K562 (cell line): ENCODE measurements around the gene GORASP1. TPM values are rescaled to one million over a fixed set of nuclear protein-coding genes. Genes with fewer than 3 reads are reported as not detected.

Experiments used
- ATAC-seq: fragments of 200-7000 bp; cut with Tn5 transposase; 3 replicates; pipeline ENCODE4 v1.9.1; 2020; ENCODE audit warnings: moderate library complexity
- BruUV-seq: library from RNA; stranded (reverse); fragments of 400-500 nt; replicated peaks from 2 replicates; lab custom pipeline; 2021; lab: Mats Ljungman, UMichigan
- CTCF ChIA-PET: fragments of 300-600 bp; formaldehyde crosslinking; extraction: SDS; loops from one replicate; lab custom pipeline; 2021; ENCODE audit warnings: low intra/inter-chr PET ratio; lab: Yijun Ruan, JAX
- POLR2A ChIA-PET: fragments of 300-600, 350-650 bp; sonication (Branson Sonifier 250); formaldehyde crosslinking; extraction: SDS; loops from one replicate; lab custom pipeline; 2021; ENCODE audit warnings: antibody characterized with exemption, inconsistent platforms; lab: Yijun Ruan, JAX
- DNase-seq, 4 experiments: peaks; one replicate each; pipeline versions ENCODE4 v3.0.0 to v3.0.0-alpha.2; 2011 to 2018; ENCODE audit warnings: low spot score in 3 of 4, mixed read lengths in 3 of 4; ENCODE audit errors: extremely low read depth in 1 of 4
- FAIRE-seq: peaks from 2 replicates; lab custom pipeline; 2011; peaks lifted over from hg19 to GRCh38; lab: Jason Lieb, UNC
- H2AFZ ChIP-seq: 2 replicates; pipeline ENCODE4 v1.6.0; 2011; ENCODE audit warnings: low read depth, low read length, control low read depth, inconsistent platforms
- H3K27ac ChIP-seq: fragments of 200-600 bp; 3 replicates; pipeline ENCODE4 v1.8.0; 2011; ENCODE audit warnings: low read depth, mild to moderate bottlenecking, control low read depth, inconsistent platforms, low read length, moderate library complexity, mixed read lengths; ENCODE audit errors: extremely low read depth
- H3K27me3 ChIP-seq, 2 experiments: fragments of 300-600 bp in 1 of 2; 2 replicates in 1 of 2; 3 replicates in 1 of 2; pipeline versions ENCODE4 v1.6.0 to v1.8.0; 2011; ENCODE audit warnings: inconsistent platforms in 2 of 2, low read length in 2 of 2, mild to moderate bottlenecking in 1 of 2, mixed read lengths in 1 of 2, moderate library complexity in 1 of 2; ENCODE audit not compliant: control insufficient read depth in 2 of 2, insufficient read depth in 2 of 2
- H3K36me3 ChIP-seq: fragments of 300-600 bp; 3 replicates; pipeline ENCODE4 v1.8.0; 2011; ENCODE audit warnings: mild to moderate bottlenecking, low read length, inconsistent platforms; ENCODE audit not compliant: control insufficient read depth, insufficient read depth
- H3K4me1 ChIP-seq, 2 experiments: fragments of 200-600 bp in 1 of 2; replicated peaks in 1 of 2; 2 replicates in 1 of 2; 3 replicates in 1 of 2; pipeline versions ENCODE4 v1.5.1 to v1.8.0; 2011; ENCODE audit warnings: inconsistent platforms in 2 of 2, low read length in 2 of 2, mild to moderate bottlenecking in 1 of 2, mixed read lengths in 1 of 2, moderate library complexity in 1 of 2; ENCODE audit not compliant: control insufficient read depth in 2 of 2, insufficient read depth in 2 of 2
- H3K4me2 ChIP-seq: 2 replicates; pipeline ENCODE4 v1.6.1; 2011; ENCODE audit warnings: low read length, control low read depth, inconsistent platforms, mixed read lengths; ENCODE audit not compliant: insufficient read depth
- H3K4me3 ChIP-seq: fragments of 200-600 bp; sonication (generic), shearing (Covaris generic); 2 replicates; pipeline ENCODE4 v1.5.1; 2016; ENCODE audit warnings: control low read depth, inconsistent platforms
- H3K79me2 ChIP-seq: fragments of 200-600 bp; 3 replicates; pipeline ENCODE4 v1.8.0; 2011; ENCODE audit warnings: low read length, inconsistent platforms; ENCODE audit not compliant: control insufficient read depth, insufficient read depth
- H3K9ac ChIP-seq, 2 experiments: 2 replicates each; pipeline versions ENCODE4 v1.6.0 to v1.6.1; 2011; ENCODE audit warnings: low read depth in 2 of 2, low read length in 2 of 2, control low read depth in 1 of 2, inconsistent platforms in 1 of 2, mild to moderate bottlenecking in 1 of 2, mixed read lengths in 1 of 2; ENCODE audit not compliant: insufficient read depth in 1 of 2
- H3K9me1 ChIP-seq: one replicate; pipeline ENCODE4 v1.6.0; 2011; ENCODE audit warnings: inconsistent platforms, mild to moderate bottlenecking, low read length, moderate library complexity; ENCODE audit not compliant: control insufficient read depth, insufficient read depth
- H3K9me3 ChIP-seq: replicated peaks from 2 replicates; pipeline ENCODE4 v1.5.1; 2011; ENCODE audit warnings: low read depth, low read length, inconsistent platforms; ENCODE audit not compliant: control insufficient read depth, insufficient read depth
- H4K20me1 ChIP-seq: replicated peaks from 2 replicates; pipeline ENCODE4 v1.6.1; 2011; ENCODE audit warnings: low read length, inconsistent platforms, mixed read lengths; ENCODE audit not compliant: control insufficient read depth, insufficient read depth
- ATF7 ChIP-seq: fragments of 450-650 bp; IDR thresholded peaks from 2 replicates; pipeline ENCODE4 v1.7.1; 2014; ENCODE audit warnings: mild to moderate bottlenecking, moderate library complexity
- HIVEP1 ChIP-seq: fragments of 250-450 bp; sonication (Bioruptor Pico); IDR thresholded peaks from 2 replicates; pipeline ENCODE4 v1.4.0; 2020; ENCODE audit warnings: mild to moderate bottlenecking
- KLF6 ChIP-seq: fragments of 250-450 bp; sonication (Bioruptor Pico); IDR thresholded peaks from 2 replicates; pipeline ENCODE4 v1.4.0; 2020; ENCODE audit warnings: mild to moderate bottlenecking, moderate library complexity, borderline replicate concordance
- SUPT5H ChIP-seq: fragments of 450-650 bp; IDR thresholded peaks from 2 replicates; pipeline ENCODE4 v1.6.1; 2016
- THAP7 ChIP-seq: fragments of 250-450 bp; sonication (Bioruptor Pico); IDR thresholded peaks from 2 replicates; pipeline ENCODE4 v1.5.0; 2021
- ZBTB40 ChIP-seq, 2 experiments: fragments of 450-650 bp in 1 of 2; sonication (generic) in 1 of 2; formaldehyde crosslinking in 1 of 2; IDR thresholded peaks; 2 replicates each; pipeline versions ENCODE4 v1.7.1 to v1.9.0; 2016 to 2022; ENCODE audit warnings: inconsistent platforms in 1 of 2, mild to moderate bottlenecking in 1 of 2, missing genetic modification reagents in 1 of 2
- ZNF124 ChIP-seq: sonication (generic); formaldehyde crosslinking; IDR thresholded peaks from 2 replicates; pipeline ENCODE4 v1.8.1; 2022; ENCODE audit warnings: missing genetic modification reagents
- ZNF212 ChIP-seq: fragments of 450-650 bp; formaldehyde crosslinking; IDR thresholded peaks from 2 replicates; pipeline ENCODE4 v1.4.0; 2020; ENCODE audit warnings: mild to moderate bottlenecking
- ZNF408 ChIP-seq: fragments of 250-450 bp; sonication (Bioruptor Pico); IDR thresholded peaks from 2 replicates; pipeline ENCODE4 v1.4.0; 2020; ENCODE audit warnings: low read depth, mild to moderate bottlenecking, moderate library complexity
- WGBS: fragments of 100-300 bp; shearing (Covaris generic); methylation state at CpG from one replicate; pipeline ENCODE4 v1.1.6; 2016; ENCODE audit warnings: low coverage, mixed read lengths; ENCODE audit not compliant: insufficient coverage; ENCODE audit errors: missing lambda C conversion rate; 5-methylcytosine and 5-hydroxymethylcytosine counted together
- in situ Hi-C: fragments of 300-500 bp; cut with MboI; formaldehyde crosslinking; loops from 4 replicates; pipeline ENCODE4 v1.15.0; 2018; ENCODE audit warnings: inconsistent platforms, mixed read lengths
- intact Hi-C: fragments of 100-400 bp; cut with micrococcal nuclease; formaldehyde crosslinking; loops from 2 replicates; pipeline ENCODE4 v1.14.2; 2022
- polyA plus RNA-seq, 8 experiments: library from polyadenylated mRNA; depleted of rRNA in 4 of 8; stranded (reverse) in 5 of 8; unstranded in 3 of 8; fragments of >200 nt; fragmentation: Nextera tagmentation in 2 of 8; fragmentation: Illumina TruSeq in 1 of 8; extraction: Ambion mirVana in 2 of 8; extraction: Trizol in 1 of 8; gene quantifications; 2 replicates each; pipeline versions ENCODE4 v1.2.1 to v1.2.3, GENCODE V29; 2011 to 2014; ENCODE audit warnings: inconsistent platforms in 1 of 8, missing spikeins in 1 of 8
- total RNA-seq, 7 experiments: library from RNA; depleted of rRNA in 6 of 7; stranded (reverse); fragments of >200 nt in 6 of 7; fragmentation: Illumina TruSeq in 2 of 7; extraction: Trizol in 2 of 7; gene quantifications; 2 replicates each; pipeline versions ENCODE4 v1.2.1 to v1.2.3, GENCODE V29; 2011 to 2021; ENCODE audit warnings: low replicate concordance in 1 of 7
- TF ChIP-seq, protein P1 (sequence below): IDR thresholded peaks from 2 replicates; pipeline ENCODE4 v1.6.1; 2011; ENCODE audit warnings: borderline replicate concordance, low read depth, mild to moderate bottlenecking, moderate library complexity, low read length; ENCODE audit not compliant: insufficient read depth, poor library complexity, severe bottlenecking

Gene GORASP1
- total and polyA plus RNA-seq, 9 of the 15 experiments (the other 6 are each of a cell fraction or from before 2014, with no cell fraction given), result 8.4 to 87.9 (median 67.6) TPM

DNA sequence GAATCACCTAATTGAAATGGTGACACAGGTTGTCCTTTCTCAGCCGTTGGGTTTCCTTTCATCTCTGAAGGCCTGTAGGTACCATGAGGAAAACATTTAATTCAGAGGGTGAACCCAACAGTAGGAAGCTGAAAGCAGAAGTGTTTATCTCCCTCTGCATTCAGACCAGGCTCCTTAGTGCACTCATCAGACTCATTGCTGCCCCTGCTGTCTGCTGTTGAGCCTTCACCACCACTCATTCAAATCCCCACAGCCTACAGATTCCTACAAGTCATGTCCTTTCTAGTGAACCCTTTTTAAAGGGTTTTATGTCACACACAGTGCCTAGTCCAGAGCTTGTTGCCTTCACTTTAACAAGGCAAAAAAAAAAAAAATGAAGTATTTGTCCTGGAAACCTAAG lies 42.2 kb downstream of the GORASP1 start:
- Histone ChIP-seq H3K27ac (no peak overlapping the region; the same call in 2 of the 3 replicates), H4K20me1 (0 out of 2 replicates have a peak, but pooled peaks cover 5% of the 10 kb centered on the region), H3K9me1 (no peaks in the 10 kb centered on the region), H2AFZ (no peak overlapping the region), H3K27me3 (no peaks in the 10 kb centered on the region), H3K4me1 (no peaks in the 10 kb centered on the region; a peak in 1 of 5 replicates), H3K79me2 (peaks cover 10% of the 10 kb centered on the region), H3K36me3 (peaks cover 28% of the 10 kb centered on the region), H3K4me2 (no peak overlapping the region), H3K9me3 (no peaks in the 10 kb centered on the region), H3K9ac (no peak overlapping the region), H3K4me3 (no peak overlapping the region)
- peak in 2 of 4 experiments; percentile 71 to 73 for DNase-seq
- no TSS peak for BruUV-seq
- in situ Hi-C loops, result no loop called here
- FAIRE-seq, result peak; percentile 89
- intact Hi-C loops, result no loop called here
- POLR2A ChIA-PET, result no interaction called here
- CTCF ChIA-PET, result interaction anchor here (0.5 kb wide), 1 partner anchor 442 kb away, joined by 3 read pairs; no protein-coding TSS in a partner anchor
- WGBS, result 0% methylated on average over 1 of the region's 1 CpG
- peak; percentile 100 for ATAC-seq
- TF ChIP-seq ATF7, result 0 out of 2 replicates have a peak, but pooled peaks have one; percentile 21
- TF ChIP-seq SUPT5H, result no peak
- no peak for TF ChIP-seq ZNF408 (CRISPR knock-in tag)
- TF ChIP-seq, protein P1, sequence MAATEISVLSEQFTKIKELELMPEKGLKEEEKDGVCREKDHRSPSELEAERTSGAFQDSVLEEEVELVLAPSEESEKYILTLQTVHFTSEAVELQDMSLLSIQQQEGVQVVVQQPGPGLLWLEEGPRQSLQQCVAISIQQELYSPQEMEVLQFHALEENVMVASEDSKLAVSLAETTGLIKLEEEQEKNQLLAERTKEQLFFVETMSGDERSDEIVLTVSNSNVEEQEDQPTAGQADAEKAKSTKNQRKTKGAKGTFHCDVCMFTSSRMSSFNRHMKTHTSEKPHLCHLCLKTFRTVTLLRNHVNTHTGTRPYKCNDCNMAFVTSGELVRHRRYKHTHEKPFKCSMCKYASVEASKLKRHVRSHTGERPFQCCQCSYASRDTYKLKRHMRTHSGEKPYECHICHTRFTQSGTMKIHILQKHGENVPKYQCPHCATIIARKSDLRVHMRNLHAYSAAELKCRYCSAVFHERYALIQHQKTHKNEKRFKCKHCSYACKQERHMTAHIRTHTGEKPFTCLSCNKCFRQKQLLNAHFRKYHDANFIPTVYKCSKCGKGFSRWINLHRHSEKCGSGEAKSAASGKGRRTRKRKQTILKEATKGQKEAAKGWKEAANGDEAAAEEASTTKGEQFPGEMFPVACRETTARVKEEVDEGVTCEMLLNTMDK, result no peak
- TF ChIP-seq KLF6 (CRISPR knock-in tag), result no peak
- no peak for TF ChIP-seq ZBTB40 (IDR thresholded peaks at IDR 0.05)
- no peak for TF ChIP-seq ZBTB40 (CRISPR knock-in tag; IDR thresholded peaks at IDR 0.05)
- no peak for TF ChIP-seq THAP7
- no peak for TF ChIP-seq HIVEP1 (CRISPR knock-in tag)
- TF ChIP-seq ZNF124, result no peak
- TF ChIP-seq ZNF212 (CRISPR knock-in tag), result no peak
